ENCODE data around the gene JUN. TPM values are rescaled to one million over a fixed set of nuclear protein-coding genes. Genes with fewer than 3 reads are reported as not detected.

JUN gene
- total and polyA plus RNA-seq, 2 of the 13 experiments (the other 11 are each of a cell fraction or from before 2014, with no cell fraction given), result 18.2 to 22.3 TPM

GRCh38 chr1:58784758-58785441 lies 1.1 kb upstream of the JUN start (continued):
- no peak for TF ChIP-seq ZNF318 (CRISPR knock-in tag; IDR thresholded peaks at IDR 0.05)
- no peak for TF ChIP-seq RBFOX2 (IDR thresholded peaks at IDR 0.05; ENCODE audit: low read depth, low read length)
- no peak for TF ChIP-seq LRRFIP1 (CRISPR knock-in tag; conservative IDR thresholded peaks at IDR 0.05)
- no peak for TF ChIP-seq ZNF17 (CRISPR knock-in tag; IDR thresholded peaks at IDR 0.05)
- TF ChIP-seq ZNF18 (CRISPR knock-in tag; IDR thresholded peaks at IDR 0.05; ENCODE audit: insufficient replicate concordance), result peak; percentile 35
- TF ChIP-seq ZNF510 (CRISPR knock-in tag; IDR thresholded peaks at IDR 0.05; ENCODE audit: low read depth), result 0 out of 2 replicates have a peak, but pooled peaks have one; percentile 43
- peak; percentile 53 for TF ChIP-seq MEIS1 (CRISPR knock-in tag; IDR thresholded peaks at IDR 0.05; ENCODE audit: borderline replicate concordance)
- 0 out of 2 replicates have a peak, but pooled peaks have one; percentile 85 for TF ChIP-seq ZNF567 (CRISPR knock-in tag; IDR thresholded peaks at IDR 0.05; ENCODE audit: borderline replicate concordance)
- TF ChIP-seq FOXP4 (CRISPR knock-in tag; IDR thresholded peaks at IDR 0.05), result no peak; the same call in 1 of the 2 replicates
- peak; percentile 44 for TF ChIP-seq SKI (IDR thresholded peaks at IDR 0.05; ENCODE audit: partially characterized antibody)
- TF ChIP-seq PHF20 (CRISPR knock-in tag; IDR thresholded peaks at IDR 0.05), result no peak
- no peak for TF ChIP-seq PREB (CRISPR knock-in tag; IDR thresholded peaks at IDR 0.05)

All from HepG2 (cell line).